ENCODE results near the gene SLC7A14. TPM values are rescaled to one million over a fixed set of nuclear protein-coding genes. Genes with fewer than 3 reads are reported as not detected.

Gene SLC7A14
- total and polyA plus RNA-seq, 10 of the 15 experiments (the other 5 are each of a cell fraction or from before 2014, with no cell fraction given), result not detected

- TF ChIP-seq MEF2A (IDR thresholded peaks at IDR 0.05; ENCODE audit: insufficient read depth, low read depth, low read length), result peak; percentile 93; the same call in 1 of the 2 replicates
- TF ChIP-seq NFXL1 (IDR thresholded peaks at IDR 0.05; ENCODE audit: borderline replicate concordance), result no peak
- TF ChIP-seq KAT2A (conservative IDR thresholded peaks at IDR 0.05; ENCODE audit: control insufficient read depth, low read depth, low read length), result no peak
- TF ChIP-seq SP1 (IDR thresholded peaks at IDR 0.05; ENCODE audit: low read depth, low read length), result no peak
- TF ChIP-seq NR2C1 (IDR thresholded peaks at IDR 0.05), result no peak
- peak; percentile 74; the same call in 1 of the 2 replicates for TF ChIP-seq DPF2 (IDR thresholded peaks at IDR 0.05)
- TF ChIP-seq CTCF (IDR thresholded peaks at IDR 0.05 in 2 of 3, conservative IDR thresholded peaks at IDR 0.05 in 1 of 3; ENCODE audit: control insufficient read depth in 2 of 3, extremely low read depth in 1 of 3, insufficient read depth in 1 of 3, low read depth in 3 of 3, low read length in 3 of 3), result no peak
- TF ChIP-seq BRCA1 (IDR thresholded peaks at IDR 0.05; ENCODE audit: low read depth, low read length), result no peak
- no peak for TF ChIP-seq RBBP5 (conservative IDR thresholded peaks at IDR 0.05)
- no peak for TF ChIP-seq EZH2 (IDR thresholded peaks at IDR 0.05; ENCODE audit: borderline replicate concordance, control insufficient read depth, low read depth, low read length)
- no peak for TF ChIP-seq HDAC6 (IDR thresholded peaks at IDR 0.05; ENCODE audit: unreplicated experiment)
Measured at GRCh38 chr3:170632780-170633179, 46.9 kb upstream of the SLC7A14 start (continued).
